ENCODE measurements around the gene CIAO3. TPM values are rescaled to one million over a fixed set of nuclear protein-coding genes. Genes with fewer than 3 reads are reported as not detected.

CIAO3 gene
- total RNA-seq, 6 donors from 2014 or later = 27.8 to 96.4 (median 33.1) TPM

- Histone ChIP-seq H3K27me3 (no peaks in the 10 kb centered on the region), H3K27ac (peak within 1 kb of the TSS; percentile 65 to 89 (median 78)), H3K4me1 (peaks cover 17 to 47% (median 24%) of the 10 kb centered on the region in 4 donors), H3K9me3 (no peaks in the 10 kb centered on the region), H3K36me3 (peaks cover 0 to 22% (median 8%) of the 10 kb centered on the region in 4 donors), H3K4me3 (peak within 1 kb of the TSS; percentile 93 to 100 (median 100))
- no peak for ATAC-seq (ENCODE audit: low FRiP score in 2 of 2)
- DNase-seq = no peak
- TF ChIP-seq POLR2A (IDR thresholded peaks at IDR 0.05) (peak in 1 of 4 donors; percentile 67), POLR2AphosphoS5 (IDR thresholded peaks at IDR 0.05) (no peak)
- TF ChIP-seq, protein P1, sequence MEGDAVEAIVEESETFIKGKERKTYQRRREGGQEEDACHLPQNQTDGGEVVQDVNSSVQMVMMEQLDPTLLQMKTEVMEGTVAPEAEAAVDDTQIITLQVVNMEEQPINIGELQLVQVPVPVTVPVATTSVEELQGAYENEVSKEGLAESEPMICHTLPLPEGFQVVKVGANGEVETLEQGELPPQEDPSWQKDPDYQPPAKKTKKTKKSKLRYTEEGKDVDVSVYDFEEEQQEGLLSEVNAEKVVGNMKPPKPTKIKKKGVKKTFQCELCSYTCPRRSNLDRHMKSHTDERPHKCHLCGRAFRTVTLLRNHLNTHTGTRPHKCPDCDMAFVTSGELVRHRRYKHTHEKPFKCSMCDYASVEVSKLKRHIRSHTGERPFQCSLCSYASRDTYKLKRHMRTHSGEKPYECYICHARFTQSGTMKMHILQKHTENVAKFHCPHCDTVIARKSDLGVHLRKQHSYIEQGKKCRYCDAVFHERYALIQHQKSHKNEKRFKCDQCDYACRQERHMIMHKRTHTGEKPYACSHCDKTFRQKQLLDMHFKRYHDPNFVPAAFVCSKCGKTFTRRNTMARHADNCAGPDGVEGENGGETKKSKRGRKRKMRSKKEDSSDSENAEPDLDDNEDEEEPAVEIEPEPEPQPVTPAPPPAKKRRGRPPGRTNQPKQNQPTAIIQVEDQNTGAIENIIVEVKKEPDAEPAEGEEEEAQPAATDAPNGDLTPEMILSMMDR (IDR thresholded peaks at IDR 0.05) = peak in 3 of 6 experiments; percentile 20 to 63 (median 33)
- 0 to 2% methylated on average over 13 to 14 of the region's 45 CpGs for WGBS, 2 donors
Observed at GRCh38 chr16:787978-788398, 47.2 kb upstream of the CIAO3 start, which contains the start of gene RPUSD1. RPUSD1 (minus strand) TSS chr16:788381; CDS start chr16:787737, 644 bp downstream.

DNA sequence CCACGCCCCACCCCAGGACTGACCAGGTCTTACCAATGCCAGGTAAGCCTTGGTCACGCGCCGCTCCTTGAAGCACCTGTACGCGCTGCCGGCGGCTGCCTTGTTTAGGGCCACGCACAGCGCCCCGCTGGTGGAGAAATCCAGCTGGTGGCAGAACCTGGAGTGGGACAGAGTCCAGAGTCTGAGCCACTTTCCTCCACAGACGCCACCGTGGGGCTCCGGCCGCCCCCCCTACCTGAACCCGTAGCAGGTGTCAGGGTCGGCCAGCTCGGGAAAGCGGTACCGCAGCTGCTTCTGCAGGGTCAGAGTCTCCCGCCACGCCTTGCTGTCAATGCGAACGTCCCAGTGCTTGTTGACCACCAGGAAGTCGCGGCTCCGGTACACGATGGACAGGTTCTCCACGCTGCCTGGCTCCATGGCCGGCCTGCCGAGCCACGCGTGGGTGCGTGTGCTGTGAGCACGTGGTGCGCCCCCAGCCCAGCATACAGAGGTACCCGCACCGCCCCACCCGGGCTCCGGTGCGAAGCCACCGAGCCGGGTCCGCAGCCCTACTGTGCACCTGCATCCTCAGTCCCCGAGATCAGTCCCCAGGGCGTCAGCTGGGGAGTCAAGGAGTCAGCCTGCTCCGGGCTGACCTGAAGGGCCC is 46.6 kb upstream of the CIAO3 start:
- H3K36me3 ChIP-seq = peaks cover 0 to 21% (median 8%) of the 10 kb centered on the region in 4 donors
- no peaks in the 10 kb centered on the region for H3K9me3 ChIP-seq
- peak overlapping the region; percentile 65 to 89 (median 78) for H3K27ac ChIP-seq
- WGBS, 2 donors = 52 to 100% methylated on average over 1 to 17 of the region's 47 CpGs
- H3K27me3 ChIP-seq = no peaks in the 10 kb centered on the region
- TF ChIP-seq, protein P1 (IDR thresholded peaks at IDR 0.05) = no peak
- no peak for TF ChIP-seq POLR2AphosphoS5 (IDR thresholded peaks at IDR 0.05)
- TF ChIP-seq EP300 (IDR thresholded peaks at IDR 0.05) = no peak
- no peak for TF ChIP-seq POLR2A (IDR thresholded peaks at IDR 0.05)
- peak overlapping the region; percentile 93 to 100 (median 100) for H3K4me3 ChIP-seq
- ATAC-seq (ENCODE audit: low FRiP score in 2 of 2) = no peak
- DNase-seq = peak in 1 of 2 donors; percentile 84
- H3K4me1 ChIP-seq = peaks cover 17 to 48% (median 24%) of the 10 kb centered on the region in 4 donors

DNA sequence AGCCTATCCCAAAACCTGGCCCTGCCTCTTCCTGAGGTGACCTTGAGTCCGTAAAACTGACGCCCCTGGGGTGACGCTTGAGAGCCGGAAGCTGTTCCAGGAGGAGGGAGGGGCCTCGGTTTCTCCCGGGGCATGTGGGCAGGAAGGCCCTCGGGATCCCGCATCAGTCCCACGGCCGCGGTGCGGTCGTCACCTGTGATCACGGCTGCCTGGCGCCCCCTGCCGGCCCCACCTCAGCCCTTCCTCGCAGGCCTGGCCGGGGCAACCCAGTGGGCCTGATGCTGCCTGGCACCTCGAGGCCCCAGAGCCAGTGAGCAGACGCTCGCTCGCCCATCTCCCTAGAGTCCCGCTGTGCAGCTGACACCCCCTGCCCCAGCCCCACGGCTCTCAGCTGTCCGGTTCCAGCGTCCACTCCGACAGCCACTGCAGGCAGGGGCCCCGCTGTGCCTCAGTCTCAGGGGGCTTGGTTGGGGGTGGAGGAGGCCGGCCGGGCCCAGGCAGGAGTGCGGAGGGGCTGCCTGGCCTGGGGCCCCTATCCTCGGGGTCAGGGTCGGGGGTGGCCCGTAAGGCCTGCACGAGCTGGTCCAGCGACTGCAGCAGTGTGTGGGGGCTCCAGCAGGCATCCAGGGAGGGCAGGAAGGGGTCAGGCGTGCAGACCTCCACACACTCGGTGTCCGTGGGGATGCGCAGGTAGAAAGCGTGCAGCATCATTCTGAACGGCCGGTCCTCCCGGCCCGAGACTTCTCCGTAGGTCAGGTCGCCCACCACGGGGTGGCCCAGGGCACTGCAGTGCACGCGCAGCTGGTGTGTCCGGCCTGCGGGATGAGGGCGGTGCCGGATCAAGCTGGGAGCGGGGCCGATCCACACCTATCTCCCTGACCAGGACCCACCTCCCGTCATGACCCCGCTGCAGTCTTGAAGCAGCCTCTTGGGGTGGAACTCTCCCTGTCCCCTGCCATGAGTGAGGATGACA is 45.1 kb upstream of the CIAO3 start:
- no peaks in the 10 kb centered on the region for H3K27me3 ChIP-seq
- H3K36me3 ChIP-seq = peaks cover 0 to 18% (median 8%) of the 10 kb centered on the region in 4 donors
- peaks cover 17 to 48% (median 24%) of the 10 kb centered on the region in 4 donors for H3K4me1 ChIP-seq
- H3K27ac ChIP-seq = no peak overlapping the region
- DNase-seq (peak; percentile 70 to 97), ATAC-seq (ENCODE audit: low FRiP score in 2 of 2) (peak in 1 of 2 donors; percentile 34)
- H3K9me3 ChIP-seq = no peaks in the 10 kb centered on the region
- H3K4me3 ChIP-seq = no peak overlapping the region
- TF ChIP-seq, protein P1 (IDR thresholded peaks at IDR 0.05) = peak; percentile 69 to 90 (median 85)
- TF ChIP-seq POLR2A (IDR thresholded peaks at IDR 0.05) (peak in 1 of 4 donors; percentile 8), EP300 (IDR thresholded peaks at IDR 0.05) (no peak), POLR2AphosphoS5 (IDR thresholded peaks at IDR 0.05) (no peak)
- 66% methylated on average over 35 to 58 of the region's 58 CpGs for WGBS, 2 donors

- H3K27me3 ChIP-seq = no peaks in the 10 kb centered on the region
- H3K9me3 ChIP-seq = no peaks in the 10 kb centered on the region
- no peak for ATAC-seq (ENCODE audit: low FRiP score in 2 of 2)
- TF ChIP-seq EP300 (IDR thresholded peaks at IDR 0.05) (no peak), POLR2AphosphoS5 (IDR thresholded peaks at IDR 0.05) (no peak), POLR2A (IDR thresholded peaks at IDR 0.05) (no peak)
- TF ChIP-seq, protein P1 (IDR thresholded peaks at IDR 0.05) = no peak
- peaks cover 17 to 46% (median 24%) of the 10 kb centered on the region in 4 donors for H3K4me1 ChIP-seq
- no peak overlapping the region for H3K4me3 ChIP-seq
- 92 to 100% methylated on average over 6 to 8 of the region's 19 CpGs for WGBS, 2 donors
- DNase-seq = peak in 1 of 2 donors; percentile 66
- H3K36me3 ChIP-seq = peaks cover 0 to 18% (median 8%) of the 10 kb centered on the region in 4 donors
- H3K27ac ChIP-seq = no peak overlapping the region
Observed at GRCh38 chr16:784431-784830, 43.6 kb upstream of the CIAO3 start.

Measured in upper lobe of left lung (tissue), 6 donors.